GM12878 (cell line): Measurements from ENCODE around the gene MYO1D. TPM values are rescaled to one million over a fixed set of nuclear protein-coding genes. Genes with fewer than 3 reads are reported as not detected.

Experiments
- ATAC-seq: fragments of 200-7000 bp; cut with Tn5 transposase; 3 replicates; pipeline ENCODE4 v1.9.1; 2020; ENCODE audit warnings: mild to moderate bottlenecking, moderate library complexity
- BruUV-seq: library from RNA; stranded (reverse); fragments of 400-500 nt; replicated peaks from 2 replicates; lab custom pipeline; 2021; lab: Mats Ljungman, UMichigan
- CTCF ChIA-PET: fragments of 300-600 bp; sonication (Branson Sonifier 250); formaldehyde crosslinking; extraction: SDS; loops from one replicate; lab custom pipeline; 2021; ENCODE audit warnings: inconsistent platforms; lab: Yijun Ruan, JAX
- POLR2A ChIA-PET: fragments of 350-600 bp; formaldehyde crosslinking; extraction: SDS; loops from one replicate; lab custom pipeline; 2021; ENCODE audit warnings: inconsistent platforms; lab: Charles Lee
- RAD21 ChIA-PET: fragments of 300-600 bp; sonication (Branson Sonifier 250); formaldehyde crosslinking; loops from one replicate; lab custom pipeline; 2023; ENCODE audit warnings: antibody characterized with exemption; ENCODE audit not compliant: unreplicated experiment; lab: Charles Lee
- SMC1A ChIA-PET: fragments of 300-600 bp; sonication (Branson Sonifier 250); formaldehyde crosslinking; loops from one replicate; lab custom pipeline; 2023; ENCODE audit not compliant: unreplicated experiment, uncharacterized antibody; lab: Charles Lee
- DNase-seq: peaks from one replicate; pipeline ENCODE4 v3.0.0-alpha.2; 2011; ENCODE audit warnings: low read depth, low spot score
- FAIRE-seq: peaks from 3 replicates; lab custom pipeline; 2011; peaks lifted over from hg19 to GRCh38; lab: Jason Lieb, UNC
- H2AFZ ChIP-seq: 2 replicates; pipeline ENCODE4 v1.6.0; 2011; ENCODE audit warnings: low read depth, low read length, control low read depth; ENCODE audit not compliant: control insufficient read depth
- H3K27ac ChIP-seq: 2 replicates; pipeline ENCODE4 v1.5.1; 2011; ENCODE audit warnings: control low read depth; ENCODE audit not compliant: control insufficient read depth, insufficient read depth
- H3K27me3 ChIP-seq, 2 experiments: replicated peaks in 1 of 2; 2 replicates each; pipeline versions ENCODE4 v1.6.0 to v1.6.1; 2011; ENCODE audit warnings: low read length in 1 of 2; ENCODE audit not compliant: control insufficient read depth in 2 of 2, insufficient read depth in 2 of 2
- H3K36me3 ChIP-seq, 2 experiments: 2 replicates each; pipeline ENCODE4 v1.5.1; 2011; ENCODE audit warnings: low read length in 1 of 2; ENCODE audit not compliant: control insufficient read depth in 2 of 2, insufficient read depth in 2 of 2
- H3K4me1 ChIP-seq: 2 replicates; pipeline ENCODE4 v1.6.1; 2011; ENCODE audit warnings: mild to moderate bottlenecking, low read length, moderate library complexity, mixed read lengths; ENCODE audit not compliant: control insufficient read depth, insufficient read depth
- H3K4me2 ChIP-seq: 2 replicates; pipeline ENCODE4 v1.6.0; 2011; ENCODE audit warnings: control low read depth; ENCODE audit not compliant: control insufficient read depth, insufficient read depth
- H3K4me3 ChIP-seq: fragments of 200-600 bp; sonication (generic); 2 replicates; pipeline ENCODE4 v1.5.1; 2016
- H3K79me2 ChIP-seq: 2 replicates; pipeline ENCODE4 v1.6.0; 2011; ENCODE audit warnings: low read length; ENCODE audit not compliant: control insufficient read depth, insufficient read depth
- H3K9ac ChIP-seq: 2 replicates; pipeline ENCODE4 v1.8.0; 2011; ENCODE audit warnings: low read length, control low read depth, mixed read lengths; ENCODE audit not compliant: control insufficient read depth, insufficient read depth
- H3K9me3 ChIP-seq: replicated peaks from 3 replicates; pipeline ENCODE4 v1.5.1; 2011; ENCODE audit warnings: mild to moderate bottlenecking, low read length; ENCODE audit not compliant: control insufficient read depth, insufficient read depth
- H4K20me1 ChIP-seq: 2 replicates; pipeline ENCODE4 v1.6.0; 2011; ENCODE audit not compliant: control insufficient read depth, insufficient read depth
- ASH2L ChIP-seq: fragments of 300-600, 200-600 bp; sonication (generic); IDR thresholded peaks from 2 replicates; pipeline ENCODE4 v1.6.1; 2017; ENCODE audit warnings: low read depth, mild to moderate bottlenecking, borderline replicate concordance
- ATF3 ChIP-seq: IDR thresholded peaks from 2 replicates; pipeline ENCODE4 v1.6.1; 2011; ENCODE audit warnings: low read depth, mild to moderate bottlenecking, low read length, moderate library complexity, borderline replicate concordance; ENCODE audit errors: extremely low read depth
- BHLHE40 ChIP-seq, 2 experiments: fragments of 450-650 bp in 1 of 2; IDR thresholded peaks; 2 replicates each; pipeline ENCODE4 v1.6.1; 2011 to 2017; ENCODE audit warnings: low read depth in 2 of 2, borderline replicate concordance in 1 of 2, improper control_type of control experiment in 1 of 2, low read length in 1 of 2, mild to moderate bottlenecking in 1 of 2
- DPF2 ChIP-seq: fragments of 450-650 bp; IDR thresholded peaks from 2 replicates; pipeline ENCODE4 v1.6.1; 2017; ENCODE audit warnings: mild to moderate bottlenecking
- ETV6 ChIP-seq, 2 experiments: fragments of 450-650 bp in 1 of 2; IDR thresholded peaks in 1 of 2; conservative IDR thresholded peaks in 1 of 2; 2 replicates each; pipeline ENCODE4 v1.6.1; 2014; ENCODE audit warnings: antibody characterized with exemption in 1 of 2, borderline replicate concordance in 1 of 2, low read depth in 1 of 2, mild to moderate bottlenecking in 1 of 2, moderate library complexity in 1 of 2
- MYB ChIP-seq: fragments of 150-350 bp; IDR thresholded peaks from 2 replicates; pipeline ENCODE4 v1.6.1; 2014; ENCODE audit warnings: mild to moderate bottlenecking, low read depth, low read length, borderline replicate concordance
- POLR2AphosphoS2 ChIP-seq: IDR thresholded peaks from 2 replicates; pipeline ENCODE4 v1.6.1; 2011; ENCODE audit warnings: low read depth, mild to moderate bottlenecking, low read length, improper control_type of control experiment, moderate library complexity
- POLR2AphosphoS5 ChIP-seq: IDR thresholded peaks from 2 replicates; pipeline ENCODE4 v1.6.1; 2011; ENCODE audit warnings: mild to moderate bottlenecking, low read length, inconsistent platforms
- RELA ChIP-seq: fragments of 450-650 bp; IDR thresholded peaks from 2 replicates; pipeline ENCODE4 v1.8.0; 2014; ENCODE audit warnings: borderline replicate concordance; ENCODE audit not compliant: partially characterized antibody
- SPI1 ChIP-seq: IDR thresholded peaks from 2 replicates; pipeline ENCODE4 v1.6.1; 2011; ENCODE audit warnings: low read depth, mild to moderate bottlenecking, low read length, moderate library complexity, borderline replicate concordance; ENCODE audit not compliant: insufficient read depth
- ZNF622 ChIP-seq: fragments of 450-650 bp; IDR thresholded peaks from 2 replicates; pipeline ENCODE4 v1.6.1; 2017; ENCODE audit warnings: mild to moderate bottlenecking, inconsistent platforms
- WGBS: methylation state at CpG from one replicate; pipeline ENCODE4 v1.1.6; 2016; ENCODE audit warnings: low lambda C conversion rate; ENCODE audit not compliant: insufficient replicate concordance, insufficient coverage; ENCODE audit errors: missing lambda C conversion rate; 5-methylcytosine and 5-hydroxymethylcytosine counted together
- in situ Hi-C: fragments of 300-500 bp; cut with MboI; formaldehyde crosslinking; loops from 9 replicates; pipeline ENCODE4 v1.14.3; 2018; ENCODE audit warnings: mixed read lengths
- intact Hi-C: fragments of 100-400 bp; cut with micrococcal nuclease; formaldehyde crosslinking; loops from one replicate; pipeline ENCODE4 v1.14.2; 2022; ENCODE audit not compliant: unreplicated experiment
- polyA plus RNA-seq, 11 experiments: library from polyadenylated mRNA; depleted of rRNA in 4 of 11; unstranded in 6 of 11; stranded (reverse) in 5 of 11; fragments of >200 nt; fragmentation: Nextera tagmentation in 4 of 11; fragmentation: Illumina TruSeq in 1 of 11; extraction: Ambion mirVana in 4 of 11; extraction: Trizol in 1 of 11; gene quantifications; 1 replicate in 1 of 11; 2 replicates in 10 of 11; pipeline versions ENCODE4 v1.2.1 to v1.2.3, GENCODE V29; 2011 to 2016; ENCODE audit warnings: inconsistent platforms in 2 of 11, missing spikeins in 2 of 11, low read depth in 1 of 11
- total RNA-seq, 4 experiments: library from RNA; depleted of rRNA in 3 of 4; stranded (reverse); fragments of >200 nt in 3 of 4; fragmentation: Illumina TruSeq in 1 of 4; extraction: Trizol in 1 of 4; gene quantifications; 2 replicates each; pipeline versions ENCODE4 v1.2.1 to v1.2.3, GENCODE V29; 2013 to 2021
- TF ChIP-seq, protein P1 (sequence below): fragments of 450-650 bp; IDR thresholded peaks from 2 replicates; pipeline ENCODE4 v1.6.1; 2016; ENCODE audit warnings: mild to moderate bottlenecking, moderate library complexity, borderline replicate concordance
- TF ChIP-seq, protein P2 (sequence below): fragments of 450-650 bp; IDR thresholded peaks from 2 replicates; pipeline ENCODE4 v1.6.1; 2016; ENCODE audit warnings: mild to moderate bottlenecking

MYO1D gene
- total and polyA plus RNA-seq, 10 of the 15 experiments (the other 5 are each of a cell fraction or from before 2014, with no cell fraction given): 1.8 to 37.7 (median 25.4) TPM

GRCh38 chr17:32880671-32881453 is 3.9 kb upstream of the MYO1D start (continued):
- TF ChIP-seq, protein P1, sequence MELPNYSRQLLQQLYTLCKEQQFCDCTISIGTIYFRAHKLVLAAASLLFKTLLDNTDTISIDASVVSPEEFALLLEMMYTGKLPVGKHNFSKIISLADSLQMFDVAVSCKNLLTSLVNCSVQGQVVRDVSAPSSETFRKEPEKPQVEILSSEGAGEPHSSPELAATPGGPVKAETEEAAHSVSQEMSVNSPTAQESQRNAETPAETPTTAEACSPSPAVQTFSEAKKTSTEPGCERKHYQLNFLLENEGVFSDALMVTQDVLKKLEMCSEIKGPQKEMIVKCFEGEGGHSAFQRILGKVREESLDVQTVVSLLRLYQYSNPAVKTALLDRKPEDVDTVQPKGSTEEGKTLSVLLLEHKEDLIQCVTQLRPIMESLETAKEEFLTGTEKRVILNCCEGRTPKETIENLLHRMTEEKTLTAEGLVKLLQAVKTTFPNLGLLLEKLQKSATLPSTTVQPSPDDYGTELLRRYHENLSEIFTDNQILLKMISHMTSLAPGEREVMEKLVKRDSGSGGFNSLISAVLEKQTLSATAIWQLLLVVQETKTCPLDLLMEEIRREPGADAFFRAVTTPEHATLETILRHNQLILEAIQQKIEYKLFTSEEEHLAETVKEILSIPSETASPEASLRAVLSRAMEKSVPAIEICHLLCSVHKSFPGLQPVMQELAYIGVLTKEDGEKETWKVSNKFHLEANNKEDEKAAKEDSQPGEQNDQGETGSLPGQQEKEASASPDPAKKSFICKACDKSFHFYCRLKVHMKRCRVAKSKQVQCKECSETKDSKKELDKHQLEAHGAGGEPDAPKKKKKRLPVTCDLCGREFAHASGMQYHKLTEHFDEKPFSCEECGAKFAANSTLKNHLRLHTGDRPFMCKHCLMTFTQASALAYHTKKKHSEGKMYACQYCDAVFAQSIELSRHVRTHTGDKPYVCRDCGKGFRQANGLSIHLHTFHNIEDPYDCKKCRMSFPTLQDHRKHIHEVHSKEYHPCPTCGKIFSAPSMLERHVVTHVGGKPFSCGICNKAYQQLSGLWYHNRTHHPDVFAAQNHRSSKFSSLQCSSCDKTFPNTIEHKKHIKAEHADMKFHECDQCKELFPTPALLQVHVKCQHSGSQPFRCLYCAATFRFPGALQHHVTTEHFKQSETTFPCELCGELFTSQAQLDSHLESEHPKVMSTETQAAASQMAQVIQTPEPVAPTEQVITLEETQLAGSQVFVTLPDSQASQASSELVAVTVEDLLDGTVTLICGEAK: peak; percentile 44; the same call in 1 of the 2 replicates
- no peak for TF ChIP-seq ZNF622

- no peak overlapping the region for H3K27ac ChIP-seq
- SMC1A ChIA-PET: interaction anchor here (1.0 to 14.6 kb wide), 8 partner anchors 12 to 394 kb away, joined by 3 to 248 read pairs (median 63); no protein-coding TSS in a partner anchor
- no peak for FAIRE-seq
- H3K9ac ChIP-seq: no peak overlapping the region
- ATAC-seq: no peak
- in situ Hi-C loops: no loop called here
- H3K4me2 ChIP-seq: no peak overlapping the region
- no peaks in the 10 kb centered on the region for H3K9me3 ChIP-seq
- peaks cover 7% of the 10 kb centered on the region for H3K79me2 ChIP-seq
- RAD21 ChIA-PET: interaction anchor here (2.6 to 8.2 kb wide), 5 partner anchors 32 to 394 kb away, joined by 8 to 198 read pairs (median 60); partner anchors contain the start of gene CDK5R1
- no peak for DNase-seq
- no peak overlapping the region for H3K4me3 ChIP-seq
- H3K4me1 ChIP-seq: no peaks in the 10 kb centered on the region
- H3K27me3 ChIP-seq: no peaks in the 10 kb centered on the region
- intact Hi-C loops: loop anchor here (5.0 kb wide), 1 partner anchor 397 kb away; no protein-coding TSS in a partner anchor
- no peaks in the 10 kb centered on the region for H3K36me3 ChIP-seq
- no peak overlapping the region for H2AFZ ChIP-seq
- H4K20me1 ChIP-seq: no peaks in the 10 kb centered on the region; the same call in 1 of the 2 replicates
- WGBS: 93% methylated on average over 1 of the region's 1 CpG
- no TSS peak for BruUV-seq
- CTCF ChIA-PET: interaction anchor here (1.2 to 13.7 kb wide), 9 partner anchors 17 to 416 kb away, joined by 3 to 335 read pairs (median 32); a partner anchor contains a TSS
- POLR2A ChIA-PET: interaction anchor here (1.0 to 4.6 kb wide), 3 partner anchors 31 to 96 kb away, joined by 3 to 29 read pairs (median 3); no protein-coding TSS in a partner anchor
- TF ChIP-seq ETV6 (conservative IDR thresholded peaks at IDR 0.05 in 1 of 2, IDR thresholded peaks at IDR 0.05 in 1 of 2; ENCODE audit: borderline replicate concordance in 1 of 2, low read depth in 1 of 2) (no peak), MYB (no peak), ATF3 (no peak), POLR2AphosphoS2 (no peak), DPF2 (no peak), ASH2L (no peak), BHLHE40 (IDR thresholded peaks at IDR 0.05; ENCODE audit: borderline replicate concordance in 1 of 2, low read depth in 2 of 2, low read length in 1 of 2) (no peak), POLR2AphosphoS5 (no peak), RELA (no peak), SPI1 (no peak)
- TF ChIP-seq, protein P2, sequence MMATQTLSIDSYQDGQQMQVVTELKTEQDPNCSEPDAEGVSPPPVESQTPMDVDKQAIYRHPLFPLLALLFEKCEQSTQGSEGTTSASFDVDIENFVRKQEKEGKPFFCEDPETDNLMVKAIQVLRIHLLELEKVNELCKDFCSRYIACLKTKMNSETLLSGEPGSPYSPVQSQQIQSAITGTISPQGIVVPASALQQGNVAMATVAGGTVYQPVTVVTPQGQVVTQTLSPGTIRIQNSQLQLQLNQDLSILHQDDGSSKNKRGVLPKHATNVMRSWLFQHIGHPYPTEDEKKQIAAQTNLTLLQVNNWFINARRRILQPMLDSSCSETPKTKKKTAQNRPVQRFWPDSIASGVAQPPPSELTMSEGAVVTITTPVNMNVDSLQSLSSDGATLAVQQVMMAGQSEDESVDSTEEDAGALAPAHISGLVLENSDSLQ: no peak
Measured at GRCh38 chr17:32879134-32879533, 2.2 kb upstream of the MYO1D start.
